Measurements from ENCODE around the gene PLAAT4. TPM values are rescaled to one million over a fixed set of nuclear protein-coding genes. Genes with fewer than 3 reads are reported as not detected.

The PLAAT4 gene
- total RNA-seq, 4 donors from 2014 or later = 23.5 to 53.6 (median 39.8) TPM

GRCh38 chr11:63583357-63583677, 46.7 kb downstream of the PLAAT4 start:
- no peak overlapping the region for H3K4me3 ChIP-seq (replicated peaks in 1 of 3)
- no peak for TF ChIP-seq POLR2A (IDR thresholded peaks at IDR 0.05)
- TF ChIP-seq, protein P1, sequence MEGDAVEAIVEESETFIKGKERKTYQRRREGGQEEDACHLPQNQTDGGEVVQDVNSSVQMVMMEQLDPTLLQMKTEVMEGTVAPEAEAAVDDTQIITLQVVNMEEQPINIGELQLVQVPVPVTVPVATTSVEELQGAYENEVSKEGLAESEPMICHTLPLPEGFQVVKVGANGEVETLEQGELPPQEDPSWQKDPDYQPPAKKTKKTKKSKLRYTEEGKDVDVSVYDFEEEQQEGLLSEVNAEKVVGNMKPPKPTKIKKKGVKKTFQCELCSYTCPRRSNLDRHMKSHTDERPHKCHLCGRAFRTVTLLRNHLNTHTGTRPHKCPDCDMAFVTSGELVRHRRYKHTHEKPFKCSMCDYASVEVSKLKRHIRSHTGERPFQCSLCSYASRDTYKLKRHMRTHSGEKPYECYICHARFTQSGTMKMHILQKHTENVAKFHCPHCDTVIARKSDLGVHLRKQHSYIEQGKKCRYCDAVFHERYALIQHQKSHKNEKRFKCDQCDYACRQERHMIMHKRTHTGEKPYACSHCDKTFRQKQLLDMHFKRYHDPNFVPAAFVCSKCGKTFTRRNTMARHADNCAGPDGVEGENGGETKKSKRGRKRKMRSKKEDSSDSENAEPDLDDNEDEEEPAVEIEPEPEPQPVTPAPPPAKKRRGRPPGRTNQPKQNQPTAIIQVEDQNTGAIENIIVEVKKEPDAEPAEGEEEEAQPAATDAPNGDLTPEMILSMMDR (IDR thresholded peaks at IDR 0.05) = no peak
- H3K36me3 ChIP-seq = peaks cover 11 to 19% of the 10 kb centered on the region in 2 donors
- intact Hi-C loops (cut with DNase I) = no loop called here
- no peaks in the 10 kb centered on the region for H3K27me3 ChIP-seq
- no peaks in the 10 kb centered on the region for H3K4me1 ChIP-seq
- H3K27ac ChIP-seq = no peak overlapping the region
- DNase-seq = no peak
- no peaks in the 10 kb centered on the region for H3K9me3 ChIP-seq

- TF ChIP-seq, protein P1 (IDR thresholded peaks at IDR 0.05) = no peak
- TF ChIP-seq POLR2A (IDR thresholded peaks at IDR 0.05) = no peak
- WGBS, 2 donors = 89 to 90% methylated on average over 6 of the region's 6 CpGs
- Histone ChIP-seq H3K4me3 (replicated peaks in 1 of 3) (no peak overlapping the region), H3K4me1 (no peaks in the 10 kb centered on the region), H3K27ac (peak overlapping the region in 1 of 3 donors; percentile 31), H3K36me3 (peaks cover 3 to 5% of the 10 kb centered on the region in 2 donors), H3K9me3 (no peaks in the 10 kb centered on the region), H3K27me3 (no peaks in the 10 kb centered on the region)
- intact Hi-C loops (cut with DNase I) = no loop called here
- DNase-seq = no peak
Observed at GRCh38 chr11:63586451-63587166, 50.0 kb downstream of the PLAAT4 start.

- DNase-seq = peak; percentile 86 to 87
- 12 to 26% methylated on average over 3 of the region's 3 CpGs for WGBS, 2 donors
- Histone ChIP-seq H3K4me3 (replicated peaks in 1 of 3) (no peak overlapping the region), H3K9me3 (no peaks in the 10 kb centered on the region), H3K36me3 (peaks cover 0 to 8% of the 10 kb centered on the region in 2 donors), H3K27me3 (no peaks in the 10 kb centered on the region), H3K4me1 (no peaks in the 10 kb centered on the region), H3K27ac (no peak overlapping the region)
- TF ChIP-seq POLR2A (IDR thresholded peaks at IDR 0.05) = no peak
- TF ChIP-seq, protein P1 (IDR thresholded peaks at IDR 0.05) = no peak
- intact Hi-C loops (cut with DNase I) = no loop called here
Observed at GRCh38 chr11:63589000-63589399, 52.4 kb downstream of the PLAAT4 start.

- Histone ChIP-seq H3K27ac (no peak overlapping the region), H3K9me3 (no peaks in the 10 kb centered on the region), H3K4me1 (no peaks in the 10 kb centered on the region), H3K36me3 (peaks cover 0 to 8% of the 10 kb centered on the region in 2 donors), H3K27me3 (no peaks in the 10 kb centered on the region), H3K4me3 (replicated peaks in 1 of 3) (no peak overlapping the region)
- 95 to 98% methylated on average over 15 to 18 of the region's 18 CpGs for WGBS, 2 donors
- TF ChIP-seq POLR2A (IDR thresholded peaks at IDR 0.05) = no peak
- TF ChIP-seq, protein P1 (IDR thresholded peaks at IDR 0.05) = no peak
- intact Hi-C loops (cut with DNase I) = no loop called here
- no peak for DNase-seq
Observed at GRCh38 chr11:63590024-63590788, 53.6 kb downstream of the PLAAT4 start.

- WGBS, 2 donors = 72 to 89% methylated on average over 4 of the region's 4 CpGs
- H3K4me3 ChIP-seq (replicated peaks in 1 of 3) = no peak overlapping the region
- no peak overlapping the region for H3K27ac ChIP-seq
- no peaks in the 10 kb centered on the region for H3K4me1 ChIP-seq
- TF ChIP-seq, protein P1 (IDR thresholded peaks at IDR 0.05) = peak in 4 of 6 experiments; percentile 9 to 36 (median 30)
- no peak for TF ChIP-seq POLR2A (IDR thresholded peaks at IDR 0.05)
- no peaks in the 10 kb centered on the region for H3K27me3 ChIP-seq
- intact Hi-C loops (cut with DNase I) = no loop called here
- peak in 1 of 2 donors; percentile 31 for DNase-seq
- peaks cover 6 to 8% of the 10 kb centered on the region in 2 donors for H3K36me3 ChIP-seq
- no peaks in the 10 kb centered on the region for H3K9me3 ChIP-seq
Observed at GRCh38 chr11:63592975-63593395, 56.4 kb downstream of the PLAAT4 start.
